ENCODE measurements around the gene TTN. TPM values are rescaled to one million over a fixed set of nuclear protein-coding genes. Genes with fewer than 3 reads are reported as not detected.

The TTN gene
- total RNA-seq, 1 experiment from 2014 or later, result 0.13 TPM

- in situ Hi-C loops (cut with HindIII; ENCODE audit: low pct_unique_long_range_greater_than_20kb, low sequenced_read_pairs), result no loop called here
- POLR2A ChIA-PET, result no interaction called here
- no TSS peak for BruUV-seq (replicated peaks)
These were observed 276.5 kb downstream of the TTN start for GRCh38 chr2:178530625-178531142.

GRCh38 chr2:178530131-178530530 lies 277.1 kb downstream of the TTN start:
- intact Hi-C loops (cut with micrococcal nuclease; ENCODE audit: unreplicated experiment), result no loop called here
- no TSS peak for BruUV-seq (replicated peaks)
- ChIA-PET POLR2A (no interaction called here), CTCF (no interaction called here)
- no peaks in the 10 kb centered on the region for H3K27me3 ChIP-seq (ENCODE audit: control insufficient read depth, insufficient read depth, low read length)
- in situ Hi-C loops (cut with HindIII; ENCODE audit: low pct_unique_long_range_greater_than_20kb, low sequenced_read_pairs), result no loop called here
- H3K36me3 ChIP-seq (ENCODE audit: control insufficient read depth, insufficient read depth, low read length), result no peaks in the 10 kb centered on the region
- TF ChIP-seq TCF7L2 (IDR thresholded peaks at IDR 0.05; ENCODE audit: low read depth, low read length), result no peak
- no peak for TF ChIP-seq REST (IDR thresholded peaks at IDR 0.05; ENCODE audit: insufficient read depth in 1 of 2, low read depth in 2 of 2, low read length in 1 of 2)
- no peak for TF ChIP-seq CTCF (IDR thresholded peaks at IDR 0.05)
- ATAC-seq (no peak), DNase-seq (ENCODE audit: low read depth, low spot score) (no peak)
- no peak overlapping the region for H3K4me3 ChIP-seq (ENCODE audit: low read depth in 2 of 2, low read length in 2 of 2)
- H3K27ac ChIP-seq (ENCODE audit: low read length), result no peak overlapping the region
- H3K9me3 ChIP-seq (ENCODE audit: control insufficient read depth, insufficient read depth, low read depth, low read length), result no peaks in the 10 kb centered on the region
- no peaks in the 10 kb centered on the region for H3K4me1 ChIP-seq (ENCODE audit: control insufficient read depth, insufficient read depth, low read length)

More at GRCh38 chr2:178530625-178531142, 276.5 kb downstream of the TTN start:
- Histone ChIP-seq H3K4me1 (ENCODE audit: control insufficient read depth, insufficient read depth, low read length) (no peaks in the 10 kb centered on the region), H3K27ac (ENCODE audit: low read length) (no peak overlapping the region), H3K36me3 (ENCODE audit: control insufficient read depth, insufficient read depth, low read length) (no peaks in the 10 kb centered on the region), H3K4me3 (ENCODE audit: low read depth in 2 of 2, low read length in 2 of 2) (no peak overlapping the region), H3K9me3 (ENCODE audit: control insufficient read depth, insufficient read depth, low read depth, low read length) (no peaks in the 10 kb centered on the region), H3K27me3 (ENCODE audit: control insufficient read depth, insufficient read depth, low read length) (no peaks in the 10 kb centered on the region)
- no peak for ATAC-seq
- no peak for TF ChIP-seq SIN3A (IDR thresholded peaks at IDR 0.05; ENCODE audit: borderline replicate concordance, insufficient read depth, low read depth, low read length)
- no peak for TF ChIP-seq REST (IDR thresholded peaks at IDR 0.05; ENCODE audit: insufficient read depth in 1 of 2, low read depth in 2 of 2, low read length in 1 of 2)
- no peak for TF ChIP-seq TCF7L2 (IDR thresholded peaks at IDR 0.05; ENCODE audit: low read depth, low read length)
- no peak for TF ChIP-seq POLR2AphosphoS5 (IDR thresholded peaks at IDR 0.05; ENCODE audit: low read depth, low read length)
- TF ChIP-seq CTCF (IDR thresholded peaks at IDR 0.05), result no peak
- intact Hi-C loops (cut with micrococcal nuclease; ENCODE audit: unreplicated experiment), result no loop called here
- CTCF ChIA-PET, result no interaction called here
- DNase-seq (ENCODE audit: low read depth, low spot score), result no peak

Measured in Panc1 (cell line).